ENCODE data around the gene NAP1L4.

NAP1L4 gene

GRCh38 chr11:2995893-2996554 is 3.9 kb upstream of the NAP1L4 start:
- in situ Hi-C loops (cut with HindIII; ENCODE audit: low sequenced_read_pairs): no loop called here

- in situ Hi-C loops (cut with HindIII; ENCODE audit: low sequenced_read_pairs): no loop called here
Measured at GRCh38 chr11:2995031-2995561, 3.0 kb upstream of the NAP1L4 start.

GRCh38 chr11:2994336-2994730 is 2.2 kb upstream of the NAP1L4 start:
- in situ Hi-C loops (cut with HindIII; ENCODE audit: low sequenced_read_pairs): no loop called here

GRCh38 chr11:2992997-2993325 is 832 bp upstream of the NAP1L4 start:
- in situ Hi-C loops (cut with HindIII; ENCODE audit: low sequenced_read_pairs): no loop called here

- in situ Hi-C loops (cut with HindIII; ENCODE audit: low sequenced_read_pairs): no loop called here
Measured at GRCh38 chr11:2991452-2992233, 486 bp downstream of the NAP1L4 start.

- in situ Hi-C loops (cut with HindIII; ENCODE audit: low sequenced_read_pairs): no loop called here
Measured at GRCh38 chr11:2990617-2991451, 1.3 kb downstream of the NAP1L4 start.

GRCh38 chr11:2989551-2989950 is 2.6 kb downstream of the NAP1L4 start:
- in situ Hi-C loops (cut with HindIII; ENCODE audit: low sequenced_read_pairs): no loop called here

- in situ Hi-C loops (cut with HindIII; ENCODE audit: low sequenced_read_pairs): no loop called here
Measured at GRCh38 chr11:2989006-2989405, 3.1 kb downstream of the NAP1L4 start.

- in situ Hi-C loops (cut with HindIII; ENCODE audit: low sequenced_read_pairs): no loop called here
Measured at GRCh38 chr11:2987881-2988861, 4.0 kb downstream of the NAP1L4 start.

- in situ Hi-C loops (cut with HindIII; ENCODE audit: low sequenced_read_pairs): no loop called here
Measured at GRCh38 chr11:2983908-2984307, 8.2 kb downstream of the NAP1L4 start.

- in situ Hi-C loops (cut with HindIII; ENCODE audit: low sequenced_read_pairs): no loop called here
Measured at GRCh38 chr11:2982214-2982613, 9.9 kb downstream of the NAP1L4 start.

GRCh38 chr11:2981130-2981529 is 11.0 kb downstream of the NAP1L4 start:
- in situ Hi-C loops (cut with HindIII; ENCODE audit: low sequenced_read_pairs): no loop called here

GRCh38 chr11:2980168-2980840 is 11.8 kb downstream of the NAP1L4 start:
- in situ Hi-C loops (cut with HindIII; ENCODE audit: low sequenced_read_pairs): no loop called here

- in situ Hi-C loops (cut with HindIII; ENCODE audit: low sequenced_read_pairs): no loop called here
Measured at GRCh38 chr11:2977113-2977512, 15.0 kb downstream of the NAP1L4 start.

GRCh38 chr11:2976294-2977063 is 15.7 kb downstream of the NAP1L4 start:
- in situ Hi-C loops (cut with HindIII; ENCODE audit: low sequenced_read_pairs): no loop called here

GRCh38 chr11:2975594-2975993 is 16.5 kb downstream of the NAP1L4 start:
- in situ Hi-C loops (cut with HindIII; ENCODE audit: low sequenced_read_pairs): no loop called here

- in situ Hi-C loops (cut with HindIII; ENCODE audit: low sequenced_read_pairs): no loop called here
Measured at GRCh38 chr11:2974272-2974671, 17.9 kb downstream of the NAP1L4 start.

GRCh38 chr11:2968341-2968900 is 23.7 kb downstream of the NAP1L4 start:
- in situ Hi-C loops (cut with HindIII; ENCODE audit: low sequenced_read_pairs): no loop called here

GRCh38 chr11:2964782-2965181 is 27.3 kb downstream of the NAP1L4 start:
- in situ Hi-C loops (cut with HindIII; ENCODE audit: low sequenced_read_pairs): no loop called here

Measured in DLD1 (cell line).